NK-92 (cell line): ENCODE measurements around the gene CHCT1.
"Not testable (repeated sequence)": the region's sequence is repeated elsewhere in the genome, so short reads cannot be mapped to it uniquely, and the experiment has no call there.

Experiments
- DNase-seq: peaks from one replicate; lab custom pipeline; 2025; ENCODE audit not compliant: unreplicated experiment; lab: John Stamatoyannopoulos, UW

Gene CHCT1

GRCh38 chr17:60398227-60398959 is 23.9 kb upstream of the CHCT1 start:
- DNase-seq: no peak

- no peak for DNase-seq
Measured at GRCh38 chr17:60401819-60402218, 20.5 kb upstream of the CHCT1 start.

GRCh38 chr17:60403523-60403810 is 18.8 kb upstream of the CHCT1 start:
- DNase-seq: no peak

- no peak for DNase-seq
Measured at GRCh38 chr17:60403962-60404361, 18.3 kb upstream of the CHCT1 start.

- no peak for DNase-seq
Measured at GRCh38 chr17:60406887-60407286, 15.4 kb upstream of the CHCT1 start.

GRCh38 chr17:60410001-60410400 is 12.3 kb upstream of the CHCT1 start:
- DNase-seq: no peak

- no peak for DNase-seq
Measured at GRCh38 chr17:60412701-60413100, 9.6 kb upstream of the CHCT1 start.

- DNase-seq: no peak
Measured at GRCh38 chr17:60415146-60415545, 7.1 kb upstream of the CHCT1 start.

- DNase-seq: no peak
Measured at GRCh38 chr17:60416368-60416925, 5.8 kb upstream of the CHCT1 start.

GRCh38 chr17:60419003-60419402 is 3.3 kb upstream of the CHCT1 start:
- not testable (repeated sequence) for DNase-seq

GRCh38 chr17:60419875-60420274 is 2.4 kb upstream of the CHCT1 start:
- DNase-seq: not testable (repeated sequence)

GRCh38 chr17:60421273-60422161 is 772 bp upstream of the CHCT1 start:
- no peak for DNase-seq

GRCh38 chr17:60423865-60424264 is 1.6 kb downstream of the CHCT1 start:
- no peak for DNase-seq

GRCh38 chr17:60425626-60426025 is 3.3 kb downstream of the CHCT1 start:
- no peak for DNase-seq

GRCh38 chr17:60426596-60426995 is 4.3 kb downstream of the CHCT1 start:
- no peak for DNase-seq

- DNase-seq: not testable (repeated sequence)
Measured at GRCh38 chr17:60428491-60428890, 6.2 kb downstream of the CHCT1 start.

- not testable (repeated sequence) for DNase-seq
Measured at GRCh38 chr17:60430561-60430960, 8.3 kb downstream of the CHCT1 start.

GRCh38 chr17:60433021-60433997 is 11.0 kb downstream of the CHCT1 start:
- not testable (repeated sequence) for DNase-seq

- DNase-seq: no peak
Measured at GRCh38 chr17:60435244-60436167, 13.2 kb downstream of the CHCT1 start.

- DNase-seq: no peak
Measured at GRCh38 chr17:60436676-60437075, 14.4 kb downstream of the CHCT1 start.
